HG02759 (cell line): ENCODE results near the gene EAF1.
"Not testable (repeated sequence)": the region's sequence is repeated elsewhere in the genome, so short reads cannot be mapped to it uniquely, and the experiment has no call there.

Experiments
- ATAC-seq: cut with Tn5 transposase; IDR thresholded peaks from one replicate; pipeline ENCODE4 v1.9.1; 2021; ENCODE audit warnings: mild to moderate bottlenecking, moderate library complexity; ENCODE audit not compliant: unreplicated experiment

The EAF1 gene

DNA sequence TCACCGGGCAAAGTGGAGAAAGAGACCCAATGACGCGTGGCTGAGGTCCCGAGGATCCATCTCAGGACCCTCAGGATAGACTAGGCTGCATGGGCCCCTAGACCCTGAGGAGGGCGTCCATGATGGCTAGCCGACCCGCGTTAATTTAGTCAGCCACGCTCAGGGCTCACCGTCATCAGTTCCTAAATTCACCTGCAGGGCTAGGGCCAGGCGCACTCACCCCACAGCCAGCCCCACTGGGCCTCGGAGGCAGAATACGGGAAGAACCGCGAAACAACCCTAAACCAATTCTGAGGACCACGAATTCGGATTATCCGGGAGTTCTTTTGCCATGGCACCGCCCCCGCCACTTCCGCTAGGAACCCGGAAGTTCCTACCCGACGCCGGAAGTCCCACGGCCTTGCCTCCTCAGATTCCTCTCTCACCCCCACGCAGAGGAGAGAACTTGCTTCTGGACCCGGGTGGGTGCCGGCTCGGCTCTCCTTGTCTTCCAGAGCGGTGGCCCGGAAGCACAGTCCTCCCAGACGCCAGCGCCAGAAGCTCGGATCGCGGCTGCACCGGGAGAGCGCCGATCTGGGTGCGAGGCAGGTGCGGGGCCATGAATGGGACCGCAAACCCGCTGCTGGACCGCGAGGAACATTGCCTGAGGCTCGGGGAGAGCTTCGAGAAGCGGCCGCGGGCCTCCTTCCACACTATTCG, at the start of gene EAF1, which contains the start of gene METTL6:
TSS of gene EAF1 (plus strand) at position 417 of the 699 bp plus-strand sequence. CDS start at position 599, 182 bp downstream.
TSS of gene METTL6 (minus strand) at position 363 of the 699 bp plus-strand sequence. CDS start 1,033 bp downstream, outside the sequence.
- ATAC-seq, result peak; percentile 95

DNA sequence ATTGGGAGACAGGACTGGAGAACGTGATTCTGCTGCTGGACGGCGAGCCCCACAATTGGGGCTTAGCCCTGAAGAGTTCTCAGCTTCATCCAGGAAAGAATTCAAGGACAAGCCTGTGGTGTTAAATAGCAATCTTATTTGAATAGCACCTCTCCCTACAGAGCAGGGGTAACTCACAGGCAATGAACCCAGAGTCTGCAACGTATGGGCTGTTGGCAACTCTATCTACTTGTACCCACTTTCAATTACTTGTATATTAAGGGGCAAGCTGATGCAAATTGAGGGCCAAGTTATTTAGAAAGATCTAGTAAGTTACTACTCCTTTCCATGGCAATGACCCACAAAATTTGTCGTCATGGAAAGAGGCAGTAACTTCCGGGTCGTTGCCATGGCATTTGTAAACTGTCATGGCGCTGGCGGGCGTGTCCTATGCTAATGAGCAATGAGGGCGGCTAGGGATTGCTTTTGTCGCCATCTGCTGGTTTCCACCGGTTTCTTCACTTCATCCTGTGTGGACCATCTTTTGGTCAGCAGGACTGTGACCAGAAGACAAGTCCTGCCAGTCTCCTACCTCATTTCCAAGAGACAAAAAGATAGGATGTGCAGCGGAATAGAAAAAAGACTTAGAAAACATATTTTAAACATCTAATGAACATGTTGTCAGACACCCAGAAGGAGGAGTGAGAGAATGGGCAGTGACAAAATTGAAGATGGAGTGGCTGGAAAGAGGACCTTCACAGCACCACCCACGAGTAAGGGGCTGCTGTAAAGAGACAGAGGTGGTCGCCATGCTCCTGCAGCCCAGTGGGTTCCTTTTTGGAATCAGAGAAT, 49.2 kb upstream of the EAF1 start:
- ATAC-seq, result peak; percentile 86

DNA sequence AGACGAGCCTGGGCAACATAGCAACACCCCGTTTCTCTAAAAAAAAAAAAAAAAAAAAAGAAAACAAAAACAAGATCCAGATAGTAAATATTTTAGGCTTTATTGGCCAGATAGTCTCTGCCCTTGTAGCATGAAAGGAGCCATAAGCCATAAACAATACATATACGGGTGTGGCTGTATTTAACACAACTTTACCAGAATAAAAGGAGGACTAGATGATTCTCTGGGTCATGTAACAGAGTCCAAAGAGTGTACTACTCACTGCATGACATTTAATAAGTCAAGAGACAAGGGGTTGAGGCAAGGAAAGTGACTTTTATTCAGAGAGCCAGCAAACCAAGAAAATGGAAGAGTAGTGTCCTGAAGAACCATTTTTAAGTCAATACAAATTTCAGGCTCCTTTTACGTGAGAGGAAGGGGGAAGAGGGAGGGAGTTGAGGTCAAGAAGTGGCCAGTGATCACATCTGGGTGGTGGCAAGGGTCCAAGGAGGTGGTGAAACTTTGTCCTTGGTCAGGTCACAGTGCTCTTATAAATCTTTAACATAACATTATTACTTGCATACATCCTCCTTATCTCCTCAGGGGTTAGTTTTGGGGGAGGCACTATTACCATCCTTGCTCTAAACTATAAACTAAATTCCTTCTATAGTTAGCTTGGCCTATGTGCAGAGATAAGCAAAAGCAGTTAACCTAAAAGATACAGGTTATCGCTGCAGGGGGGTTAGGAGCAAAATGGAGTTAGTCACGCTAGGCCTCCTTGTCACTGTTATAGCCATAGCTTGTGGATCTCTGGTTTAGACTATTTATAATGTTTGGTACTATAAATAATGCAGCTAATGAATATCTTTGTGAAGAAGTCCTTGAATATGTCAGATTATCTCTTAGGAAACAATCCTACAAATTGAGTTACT, 46.2 kb upstream of the EAF1 start:
- no peak for ATAC-seq

DNA sequence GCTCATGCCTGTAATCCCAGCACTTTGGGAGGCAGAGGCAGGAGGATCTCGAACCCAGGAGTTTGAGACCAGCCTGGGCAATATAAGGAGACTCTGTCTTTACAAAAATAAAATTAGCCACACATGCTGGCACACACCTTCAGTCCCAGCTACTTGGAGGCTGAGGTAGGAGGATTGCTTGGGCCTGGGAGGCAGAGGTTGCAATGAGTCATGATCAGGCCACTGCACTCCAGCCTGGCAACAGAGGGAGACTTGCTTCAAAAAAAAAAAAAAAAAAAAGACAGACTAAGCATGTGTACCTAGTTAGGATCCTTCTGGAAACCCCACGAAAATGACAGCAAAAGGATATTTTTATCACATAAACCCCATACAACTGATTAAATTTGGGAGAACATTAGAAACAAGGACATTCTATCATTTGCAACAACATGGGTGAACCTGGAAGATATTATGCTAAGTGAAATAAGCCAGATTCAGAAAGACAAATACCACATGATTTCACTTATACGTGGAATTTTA, 44.9 kb upstream of the EAF1 start:
- ATAC-seq, result no peak

DNA sequence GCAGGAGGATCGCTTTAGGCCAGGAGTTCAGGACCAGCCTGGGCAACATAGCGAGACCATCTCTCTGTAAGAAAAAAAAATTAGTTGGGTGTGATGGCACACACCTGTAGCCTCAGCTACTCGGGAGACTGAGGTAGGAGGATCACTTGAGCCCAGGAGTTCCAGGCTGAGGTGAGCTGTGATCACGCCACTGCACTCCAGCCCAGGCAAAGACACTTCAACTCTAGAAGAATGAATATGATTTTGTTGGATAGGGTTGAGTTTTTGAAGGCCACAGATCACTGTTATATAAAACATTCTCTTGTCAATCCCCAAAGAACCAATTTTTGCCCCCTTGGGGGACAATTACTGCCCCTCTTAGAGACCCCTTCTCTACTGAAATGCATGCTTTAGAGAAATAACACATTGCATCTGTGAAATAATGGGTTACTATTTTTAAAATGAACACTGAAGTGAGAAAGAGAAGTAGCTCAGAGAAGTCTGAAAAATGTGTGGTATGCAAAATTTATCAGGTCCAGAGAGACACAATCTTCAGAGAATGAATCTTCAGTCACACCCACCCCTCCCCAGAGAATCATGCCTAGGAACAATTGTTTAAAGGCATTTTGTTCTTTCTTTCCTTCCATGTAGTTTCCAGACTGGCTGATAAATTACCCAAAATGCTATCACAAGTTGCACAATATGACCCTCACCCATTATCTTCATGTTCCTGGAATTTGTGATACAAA, 42.7 kb upstream of the EAF1 start:
- peak; percentile 87 for ATAC-seq

DNA sequence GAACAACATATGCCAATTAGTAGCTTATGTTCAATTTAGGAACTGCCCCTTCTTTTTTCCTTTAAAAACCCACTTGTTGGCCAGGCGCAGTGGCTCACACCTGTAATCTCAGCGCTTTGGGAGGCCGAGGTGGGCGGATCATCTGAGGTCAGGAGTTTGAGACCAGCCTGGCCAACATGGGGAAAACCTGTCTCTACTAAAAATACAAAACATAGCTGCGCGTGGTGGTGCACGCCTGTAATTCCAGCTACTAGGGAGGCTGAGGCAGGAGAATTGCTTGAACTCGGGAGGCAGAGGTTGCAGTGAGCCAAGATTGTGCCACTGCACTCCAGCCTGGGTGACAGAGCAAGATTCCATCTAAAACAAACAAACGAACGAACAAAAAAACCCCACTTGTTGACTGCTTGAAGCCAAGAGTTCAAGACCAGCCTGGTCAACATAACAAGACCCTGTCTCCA, 42.1 kb upstream of the EAF1 start:
- ATAC-seq, result peak; percentile 26

DNA sequence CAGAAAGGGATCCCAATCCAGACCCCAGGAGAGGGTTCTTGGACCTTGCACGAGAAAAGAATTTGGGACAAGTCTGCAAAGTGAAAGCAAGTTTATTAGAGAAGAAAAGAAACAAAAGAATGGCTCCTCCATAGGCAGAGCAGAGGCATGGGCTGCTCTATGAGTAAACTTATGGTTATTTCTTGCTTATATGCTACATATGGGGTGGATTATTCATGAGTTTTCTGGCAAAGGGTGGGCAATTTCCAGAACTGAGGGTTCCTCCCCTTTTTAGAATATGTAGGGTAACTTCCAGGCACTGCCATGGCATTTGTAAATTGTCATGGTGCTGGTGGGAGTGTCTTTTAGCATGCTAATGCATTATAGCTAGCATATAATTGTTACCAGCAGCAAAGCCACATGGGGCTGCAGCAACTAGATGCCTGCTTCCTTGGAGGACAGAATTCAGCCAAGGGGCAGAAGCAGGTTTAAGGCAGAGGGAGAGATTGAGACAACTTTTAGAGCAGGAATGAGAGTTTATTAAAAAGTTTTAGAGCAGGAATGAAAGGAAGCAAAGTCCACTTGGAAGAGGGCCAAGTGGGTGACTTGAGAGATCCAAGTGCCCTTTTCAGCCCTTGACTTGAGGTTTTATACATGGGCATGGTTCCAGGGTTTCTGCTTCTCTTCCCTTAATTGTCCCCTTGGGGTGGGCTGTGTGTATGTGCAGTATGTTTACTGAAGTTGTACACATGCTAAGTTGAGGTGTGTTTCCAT, 41.3 kb upstream of the EAF1 start:
- ATAC-seq, result no peak

DNA sequence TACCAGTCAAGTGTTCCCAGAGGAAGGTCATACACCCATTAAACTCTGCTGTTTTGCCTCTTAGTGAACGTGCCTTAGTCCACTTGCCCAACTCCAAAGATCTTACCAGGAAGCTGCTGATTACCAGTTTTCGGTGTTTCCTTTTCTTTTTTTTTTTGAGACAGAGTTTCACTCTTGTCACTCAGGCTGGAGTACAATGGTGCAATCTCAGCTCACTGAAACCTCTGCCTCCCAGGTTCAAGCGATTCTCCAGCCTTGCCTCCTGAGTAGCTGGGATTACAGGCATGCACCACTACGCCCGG, 40.8 kb upstream of the EAF1 start:
- not testable (repeated sequence) for ATAC-seq

DNA sequence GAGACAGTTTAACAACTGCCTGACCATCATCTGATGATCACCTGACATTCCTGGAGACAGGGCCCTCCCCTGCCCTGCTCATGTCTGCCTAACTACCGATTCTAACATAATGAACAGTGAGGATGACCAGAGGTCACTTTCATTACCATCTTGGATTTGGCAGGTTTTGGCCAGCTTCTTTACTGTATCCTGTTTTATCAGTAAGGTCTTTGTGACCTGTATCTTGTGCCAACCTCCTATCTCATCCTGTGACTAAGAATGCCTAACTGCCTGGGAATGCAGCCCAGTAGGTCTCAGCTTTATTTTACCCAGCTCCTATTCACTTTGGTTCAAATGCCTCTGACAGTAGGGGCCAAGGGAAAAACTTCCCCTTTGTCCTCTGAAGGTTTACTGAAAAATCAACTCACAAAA, 40.2 kb upstream of the EAF1 start:
- ATAC-seq, result no peak

DNA sequence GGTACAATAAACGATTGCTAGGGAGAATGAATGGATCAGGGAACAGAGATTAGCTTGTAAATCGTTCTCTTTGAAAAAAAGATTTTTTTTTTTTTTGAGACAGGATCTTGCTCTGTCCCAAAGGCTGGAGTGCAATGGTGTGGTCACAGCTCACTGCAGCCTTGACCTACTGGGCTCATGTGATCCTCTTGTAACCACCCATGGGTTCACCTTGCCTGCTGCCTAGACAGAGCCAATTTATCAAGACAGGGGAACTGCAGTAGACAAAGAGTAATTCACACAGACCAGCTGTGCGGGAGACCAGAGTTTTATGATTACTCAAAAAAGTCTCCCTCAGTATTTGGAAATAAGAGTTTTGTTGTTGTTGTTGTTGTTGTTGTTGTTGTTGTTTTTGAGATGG, 39.7 kb upstream of the EAF1 start:
- ATAC-seq, result no peak

DNA sequence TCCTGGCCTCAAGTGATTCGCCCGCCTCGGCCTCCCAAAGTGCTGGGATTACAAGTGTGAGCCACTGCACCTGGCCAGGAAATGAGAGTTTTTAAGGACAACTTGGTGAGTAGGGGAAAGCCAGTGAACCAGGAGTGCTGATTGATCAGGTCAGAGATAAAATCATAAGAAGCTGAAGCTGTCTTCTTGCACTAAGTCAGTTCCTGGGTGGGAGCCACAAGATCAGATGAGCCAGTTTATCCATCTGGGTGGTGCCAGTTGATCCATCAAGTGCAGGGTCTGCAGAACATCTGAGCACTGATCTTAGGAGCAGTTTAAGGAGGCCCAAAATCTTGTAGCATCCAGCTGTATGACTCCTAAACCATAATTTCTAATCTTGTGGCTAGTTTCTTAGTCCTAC, 39.1 kb upstream of the EAF1 start:
- ATAC-seq, result not testable (repeated sequence)

DNA sequence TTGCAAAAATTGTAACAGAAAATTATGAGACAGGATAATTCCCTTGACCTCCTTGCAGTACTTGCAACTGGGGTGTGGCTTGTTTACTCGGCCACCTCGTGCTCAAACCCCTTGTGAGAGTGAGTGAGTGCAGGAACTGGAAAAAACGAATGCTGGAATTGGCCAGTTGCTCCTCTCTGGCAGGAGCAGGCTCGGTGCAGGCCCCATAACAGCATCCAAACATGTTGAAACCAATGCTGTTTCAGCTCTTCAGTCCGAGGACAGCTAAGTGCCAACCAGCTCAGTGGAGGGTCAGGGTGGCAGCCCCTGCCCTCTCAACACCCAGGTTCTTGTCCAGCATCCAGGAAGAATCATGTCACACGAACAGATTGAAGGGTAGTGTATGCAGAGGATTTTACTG, 36.9 kb upstream of the EAF1 start:
- ATAC-seq, result no peak

DNA sequence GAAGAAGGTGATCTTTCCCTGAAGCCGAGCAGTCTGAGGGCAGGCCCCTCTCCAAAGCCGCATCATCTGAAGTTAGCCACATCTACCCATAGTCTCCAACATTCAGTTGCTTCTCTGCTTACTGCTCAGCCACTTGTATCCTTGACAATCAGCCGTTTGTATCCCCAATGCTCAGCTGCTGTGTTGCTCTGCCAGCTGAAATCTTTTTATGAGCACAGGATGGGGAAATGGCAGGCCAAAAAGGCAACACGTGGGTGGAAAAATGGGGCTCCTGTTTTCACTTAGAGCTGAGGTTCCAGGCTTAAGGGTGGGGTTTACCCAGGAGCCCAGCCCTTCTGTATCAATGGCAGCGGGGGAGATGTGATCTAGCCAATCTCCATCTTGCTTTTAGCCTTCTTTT, 36.4 kb upstream of the EAF1 start:
- no peak for ATAC-seq

DNA sequence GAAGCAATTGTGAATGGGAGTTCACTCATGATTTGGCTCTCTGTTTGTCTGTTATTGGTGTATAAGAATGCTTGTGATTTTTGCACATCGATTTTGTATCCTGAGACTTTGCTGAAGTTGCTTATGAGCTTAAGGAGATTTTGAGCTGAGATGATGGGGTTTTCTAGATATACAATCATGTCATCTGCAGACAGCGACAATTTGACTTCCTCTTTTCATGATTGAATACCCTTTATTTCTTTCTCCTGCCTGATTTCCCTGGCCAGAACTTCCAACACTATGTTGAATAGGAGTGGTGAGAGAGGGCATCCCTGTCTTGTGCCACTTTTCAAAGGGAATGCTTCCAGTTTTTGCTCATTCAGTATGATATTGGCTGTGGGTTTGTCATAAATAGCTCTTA, 34.1 kb upstream of the EAF1 start:
- ATAC-seq, result not testable (repeated sequence)

DNA sequence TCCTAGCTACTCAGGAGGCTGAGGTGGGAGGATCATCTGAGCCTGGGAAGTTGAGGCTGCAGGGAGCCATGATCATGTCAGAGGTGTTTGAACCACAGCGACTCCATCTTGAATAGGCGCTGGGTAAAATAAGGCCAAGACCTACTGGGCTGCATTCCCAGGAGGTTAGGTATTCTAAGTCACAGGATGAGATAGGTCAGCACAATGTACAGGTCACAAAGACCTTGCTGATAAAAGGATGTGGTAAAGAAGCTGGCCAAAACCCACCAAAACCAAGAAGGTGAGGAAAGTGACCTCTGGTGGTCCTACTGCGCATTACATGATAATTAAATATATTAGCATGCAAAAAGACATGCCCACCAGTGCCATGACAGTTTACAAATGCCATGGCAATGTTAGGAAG, 28.7 kb upstream of the EAF1 start:
- not testable (repeated sequence) for ATAC-seq

DNA sequence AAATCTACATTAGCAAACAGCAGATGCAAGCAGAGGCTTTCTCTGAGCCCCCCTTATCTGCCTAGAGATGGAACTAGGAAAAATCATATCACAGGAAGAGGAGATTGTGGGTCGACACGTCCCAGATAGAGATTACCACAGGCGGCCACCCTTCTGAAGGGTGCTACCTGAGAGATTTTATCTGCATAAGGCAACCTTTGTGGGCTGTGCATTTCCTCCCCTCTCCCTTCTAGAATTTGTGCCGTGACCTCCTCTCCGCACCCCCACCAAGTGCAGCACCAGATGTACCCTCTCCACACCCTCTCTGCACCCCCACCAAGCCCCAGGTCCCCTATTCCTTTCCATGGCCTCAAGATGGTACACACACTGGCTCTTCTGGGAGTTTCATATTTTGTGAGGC, 27.4 kb upstream of the EAF1 start:
- no peak for ATAC-seq

DNA sequence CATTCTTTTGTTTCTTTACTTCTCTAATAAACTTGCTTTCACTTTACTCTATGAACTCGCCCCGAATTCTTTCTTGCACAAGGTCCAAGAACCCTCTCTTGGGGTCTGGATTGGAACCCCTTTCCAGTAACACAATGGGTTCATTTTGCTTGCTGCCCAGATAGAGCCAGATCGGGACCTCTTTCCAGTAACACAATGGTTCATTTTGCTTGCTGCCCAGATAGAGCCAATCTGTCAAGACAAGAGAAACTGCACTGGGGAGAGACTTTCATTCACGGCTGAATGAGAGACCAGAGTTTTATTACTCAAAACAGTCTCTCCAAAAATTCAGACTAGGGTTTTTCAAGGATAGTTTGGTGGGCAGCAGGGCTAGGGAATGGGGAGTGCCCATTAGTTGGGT, 25.5 kb upstream of the EAF1 start:
- ATAC-seq, result no peak

DNA sequence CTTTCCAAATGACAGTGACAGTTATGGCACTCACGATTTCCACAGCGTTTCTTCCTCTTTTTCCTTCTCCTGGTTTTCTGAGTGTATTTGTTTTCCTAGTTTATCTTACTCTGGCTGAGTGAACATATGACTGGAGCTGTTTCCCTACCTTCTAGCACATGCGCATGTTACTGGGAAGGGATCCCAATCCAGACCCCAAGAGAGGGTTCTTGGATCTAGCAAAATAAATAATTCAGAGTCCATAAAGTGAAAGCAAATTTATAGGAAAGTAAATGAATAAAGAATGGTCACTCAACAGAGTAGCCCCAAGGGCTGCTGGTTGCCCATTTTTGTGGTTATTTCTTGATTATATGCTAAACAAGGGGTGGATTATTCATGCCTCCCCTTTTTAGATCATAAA, 23.9 kb upstream of the EAF1 start:
- ATAC-seq, result no peak

DNA sequence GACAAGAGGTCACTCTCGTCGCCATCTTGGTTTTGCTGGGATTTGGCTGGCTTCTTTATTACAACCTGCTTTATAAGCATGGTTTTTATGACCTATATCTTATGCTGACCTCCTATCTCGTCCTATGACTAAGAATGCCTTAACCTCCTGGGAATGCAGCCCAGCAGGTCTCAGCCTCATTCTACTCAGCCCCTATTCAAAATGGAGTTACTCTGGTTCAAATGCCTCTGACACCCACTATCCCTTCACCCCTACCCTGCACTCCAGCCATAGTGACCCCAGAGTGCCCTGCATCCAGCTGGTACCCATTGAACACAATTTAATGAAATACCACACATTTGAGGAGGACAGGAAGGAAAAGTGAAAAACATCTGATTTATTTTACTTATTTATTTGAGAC, 23.4 kb upstream of the EAF1 start:
- no peak for ATAC-seq

DNA sequence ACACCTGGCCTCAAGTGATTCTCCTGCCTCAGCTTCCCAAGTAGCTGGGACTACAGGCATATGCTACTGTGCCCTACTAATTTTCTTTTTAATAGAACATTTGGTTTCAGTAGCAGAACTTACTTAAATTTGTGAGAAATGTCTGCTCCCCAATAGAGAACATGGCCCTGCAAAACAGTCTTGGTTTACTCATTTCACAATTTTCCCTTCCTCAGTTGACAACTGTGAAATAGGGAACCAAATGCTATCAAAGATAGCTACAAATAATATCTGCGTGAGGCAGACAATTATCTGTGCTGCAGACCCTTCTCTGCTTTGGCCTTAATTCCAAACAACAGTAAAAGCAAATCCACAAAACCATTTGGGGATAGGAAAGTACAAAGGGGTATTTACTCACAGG, 22.6 kb upstream of the EAF1 start:
- ATAC-seq, result no peak
